Thyroid gland (tissue), 4 donors: ENCODE measurements around the gene EML1. TPM values are rescaled to one million over a fixed set of nuclear protein-coding genes. Genes with fewer than 3 reads are reported as not detected.

Experiments used
- DNase-seq, 2 donors: peaks; one replicate each; pipeline ENCODE4 v3.0.0-alpha.2; 2019
- H3K27ac ChIP-seq, 3 donors: fragments of 200-600 bp; sonication (generic); 1 replicate in 2 of 3; 2 replicates in 1 of 3; pipeline ENCODE4 v1.5.1; 2016 to 2019; ENCODE audit warnings: mild to moderate bottlenecking in 1 of 3, moderate library complexity in 1 of 3
- H3K27me3 ChIP-seq: fragments of 200-600 bp; sonication (generic); one replicate; pipeline ENCODE4 v1.5.1; 2019
- H3K36me3 ChIP-seq, 2 donors: fragments of 200-600 bp; sonication (generic); one replicate each; pipeline ENCODE4 v1.5.1; 2016 to 2019
- H3K4me1 ChIP-seq, 2 donors: fragments of 200-600 bp; sonication (generic); one replicate each; pipeline ENCODE4 v1.5.1; 2017 to 2019
- H3K4me3 ChIP-seq, 3 donors: fragments of 200-600 bp; sonication (generic); replicated peaks in 1 of 3; 1 replicate in 2 of 3; 2 replicates in 1 of 3; pipeline ENCODE4 v1.5.1; 2016; ENCODE audit warnings: mild to moderate bottlenecking in 1 of 3
- H3K9me3 ChIP-seq: fragments of 200-600 bp; sonication (generic); one replicate; pipeline ENCODE4 v1.5.1; 2017
- POLR2A ChIP-seq, 2 donors: fragments of 450-650 bp; IDR thresholded peaks; one replicate each; pipeline ENCODE4 v1.6.1; 2017; ENCODE audit warnings: antibody characterized with exemption in 2 of 2, mild to moderate bottlenecking in 2 of 2, moderate library complexity in 1 of 2
- WGBS, 2 donors: methylation state at CpG; one replicate each; pipeline ENCODE4 v1.1.5; 2017; 5-methylcytosine and 5-hydroxymethylcytosine counted together
- intact Hi-C: fragments of 100-400 bp; cut with DNase I; formaldehyde crosslinking; loops from one replicate; pipeline ENCODE4 v1.15.1; 2023
- total RNA-seq, 4 donors: library from RNA; depleted of rRNA; stranded (reverse); fragments of >200 nt; gene quantifications; one replicate each; pipeline ENCODE4 v1.2.3, GENCODE V29; 2016
- TF ChIP-seq, protein P1 (sequence below), 6 experiments: fragments of 200-600 bp in 3 of 6; fragments of 450-650 bp in 3 of 6; sonication (generic) in 3 of 6; IDR thresholded peaks; one replicate each; pipeline ENCODE4 v1.5.1; 2016 to 2019; ENCODE audit warnings: antibody characterized with exemption in 6 of 6, mild to moderate bottlenecking in 2 of 6, inconsistent platforms in 1 of 6, moderate library complexity in 1 of 6

Gene EML1
- total RNA-seq, 4 donors from 2014 or later = 24.2 to 58.7 (median 37.9) TPM

DNA sequence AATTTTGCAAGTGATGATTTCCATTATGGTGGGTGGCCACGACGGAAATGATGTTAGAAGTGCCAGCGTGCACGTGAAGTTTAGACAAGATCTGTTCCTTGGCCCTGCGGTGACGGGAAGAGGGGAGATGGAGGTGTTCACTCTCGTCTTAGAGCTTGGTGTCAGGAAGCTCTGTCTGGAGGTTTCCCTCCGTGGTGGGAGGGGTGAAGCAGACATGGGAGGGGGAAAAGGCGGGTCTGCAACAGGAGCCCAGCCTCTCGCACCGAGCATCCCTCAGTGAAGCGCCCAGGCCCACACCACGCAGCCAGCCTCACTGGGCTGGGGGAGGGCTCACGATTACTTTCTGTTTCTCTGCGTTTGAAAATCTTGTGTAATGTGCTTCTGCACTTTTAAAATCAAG is 26.3 kb downstream of the EML1 start:
- WGBS, 2 donors = 69 to 74% methylated on average over 15 of the region's 15 CpGs
- Histone ChIP-seq H3K27me3 (no peaks in the 10 kb centered on the region), H3K9me3 (no peaks in the 10 kb centered on the region), H3K4me1 (peaks cover 29 to 53% of the 10 kb centered on the region in 2 donors), H3K27ac (no peak overlapping the region), H3K4me3 (no peak overlapping the region), H3K36me3 (no peaks in the 10 kb centered on the region)
- no peak for DNase-seq
- TF ChIP-seq POLR2A (IDR thresholded peaks at IDR 0.05) = no peak
- TF ChIP-seq, protein P1, sequence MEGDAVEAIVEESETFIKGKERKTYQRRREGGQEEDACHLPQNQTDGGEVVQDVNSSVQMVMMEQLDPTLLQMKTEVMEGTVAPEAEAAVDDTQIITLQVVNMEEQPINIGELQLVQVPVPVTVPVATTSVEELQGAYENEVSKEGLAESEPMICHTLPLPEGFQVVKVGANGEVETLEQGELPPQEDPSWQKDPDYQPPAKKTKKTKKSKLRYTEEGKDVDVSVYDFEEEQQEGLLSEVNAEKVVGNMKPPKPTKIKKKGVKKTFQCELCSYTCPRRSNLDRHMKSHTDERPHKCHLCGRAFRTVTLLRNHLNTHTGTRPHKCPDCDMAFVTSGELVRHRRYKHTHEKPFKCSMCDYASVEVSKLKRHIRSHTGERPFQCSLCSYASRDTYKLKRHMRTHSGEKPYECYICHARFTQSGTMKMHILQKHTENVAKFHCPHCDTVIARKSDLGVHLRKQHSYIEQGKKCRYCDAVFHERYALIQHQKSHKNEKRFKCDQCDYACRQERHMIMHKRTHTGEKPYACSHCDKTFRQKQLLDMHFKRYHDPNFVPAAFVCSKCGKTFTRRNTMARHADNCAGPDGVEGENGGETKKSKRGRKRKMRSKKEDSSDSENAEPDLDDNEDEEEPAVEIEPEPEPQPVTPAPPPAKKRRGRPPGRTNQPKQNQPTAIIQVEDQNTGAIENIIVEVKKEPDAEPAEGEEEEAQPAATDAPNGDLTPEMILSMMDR (IDR thresholded peaks at IDR 0.05) = no peak
- intact Hi-C loops = no loop called here

DNA sequence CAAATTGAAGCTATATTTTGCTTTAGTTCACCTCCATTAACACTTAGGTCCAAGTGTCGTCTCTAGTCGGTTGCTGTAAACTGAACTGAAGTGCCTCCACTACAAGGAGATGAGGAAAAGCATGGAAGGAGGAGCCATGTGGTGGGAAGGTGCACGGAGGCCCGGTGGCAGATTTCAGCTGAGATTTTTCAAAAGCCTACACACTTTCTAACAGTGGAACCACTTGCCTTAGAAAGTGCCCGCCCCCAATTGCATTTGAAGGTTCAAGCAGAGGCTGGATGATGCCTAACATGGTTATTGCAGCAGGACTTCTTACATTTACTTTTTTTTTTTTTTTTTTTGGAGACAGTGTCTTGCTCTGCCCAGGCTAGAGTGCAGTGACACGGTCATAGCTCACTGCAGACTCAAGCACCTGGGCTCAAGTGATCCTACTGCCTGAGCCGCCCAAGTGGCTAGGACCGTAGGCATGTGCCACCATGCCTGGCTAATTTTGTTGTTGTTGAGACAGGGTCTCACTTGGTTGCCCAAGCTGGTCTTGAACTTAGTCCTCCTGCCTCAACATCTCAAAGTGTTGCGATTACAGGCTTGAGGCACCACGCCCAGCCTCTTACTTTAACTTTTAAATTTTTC is 27.6 kb downstream of the EML1 start:
- TF ChIP-seq, protein P1 (IDR thresholded peaks at IDR 0.05) = no peak
- no peak for TF ChIP-seq POLR2A (IDR thresholded peaks at IDR 0.05)
- 34 to 35% methylated on average over 10 of the region's 10 CpGs for WGBS, 2 donors
- intact Hi-C loops = no loop called here
- H3K27ac ChIP-seq = peak overlapping the region; percentile 40 to 60 (median 54)
- no peaks in the 10 kb centered on the region for H3K36me3 ChIP-seq
- peak; percentile 95 to 96 for DNase-seq
- H3K4me1 ChIP-seq = peaks cover 25 to 46% of the 10 kb centered on the region in 2 donors
- H3K27me3 ChIP-seq = no peaks in the 10 kb centered on the region
- no peak overlapping the region for H3K4me3 ChIP-seq
- no peaks in the 10 kb centered on the region for H3K9me3 ChIP-seq

DNA sequence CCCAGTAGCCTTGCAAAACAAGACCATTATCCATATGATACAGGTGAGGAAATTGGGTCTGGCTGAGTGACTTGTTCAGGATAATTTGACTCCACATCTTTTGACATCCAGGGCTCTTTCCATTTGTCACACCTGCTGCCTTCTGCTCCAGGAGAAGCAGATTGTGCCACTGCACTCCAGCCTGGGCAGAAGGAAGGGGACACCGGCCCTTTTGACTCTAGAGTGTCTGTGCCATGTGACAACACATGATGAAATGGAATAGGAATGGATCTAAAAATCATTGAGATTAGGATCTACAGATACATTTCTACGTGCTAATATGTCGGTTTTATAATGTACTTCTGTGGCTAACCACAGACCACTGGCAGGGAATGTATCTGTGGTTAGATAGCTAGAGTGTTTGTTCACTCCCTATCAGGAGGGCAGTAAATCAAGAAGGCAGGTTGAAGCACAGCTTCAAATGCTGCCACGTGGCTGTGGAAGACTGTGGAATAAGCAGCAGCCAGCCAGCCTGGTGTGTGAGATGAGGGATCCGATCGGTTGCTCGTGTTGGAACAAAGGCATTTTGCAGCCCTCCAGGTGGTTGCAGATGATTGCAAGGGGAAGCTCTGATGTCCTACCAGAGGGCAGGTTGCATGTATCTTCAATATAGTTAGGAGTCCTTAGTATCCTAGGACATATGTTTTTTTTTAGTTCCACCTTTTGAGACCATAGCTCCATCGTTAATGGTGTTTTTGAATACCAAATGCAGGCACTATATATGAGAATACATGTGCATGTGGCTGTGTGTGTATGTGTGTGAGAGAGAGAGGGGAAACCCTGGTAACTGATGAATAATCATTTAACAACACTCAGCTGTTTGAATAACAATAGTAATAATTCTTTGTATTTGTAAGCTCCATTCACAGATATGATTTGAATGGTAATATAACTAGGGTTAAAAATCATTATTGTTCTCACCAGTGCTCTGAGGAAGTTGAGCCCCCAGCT is 28.6 kb downstream of the EML1 start:
- Histone ChIP-seq H3K27me3 (no peaks in the 10 kb centered on the region), H3K4me1 (peaks cover 25 to 46% of the 10 kb centered on the region in 2 donors), H3K9me3 (no peaks in the 10 kb centered on the region), H3K27ac (peak overlapping the region; percentile 40 to 60 (median 54)), H3K36me3 (no peaks in the 10 kb centered on the region), H3K4me3 (no peak overlapping the region)
- no peak for TF ChIP-seq POLR2A (IDR thresholded peaks at IDR 0.05)
- TF ChIP-seq, protein P1 (IDR thresholded peaks at IDR 0.05) = no peak
- 47 to 60% methylated on average over 8 of the region's 8 CpGs for WGBS, 2 donors
- intact Hi-C loops = no loop called here
- DNase-seq = peak in 1 of 2 donors; percentile 18

DNA sequence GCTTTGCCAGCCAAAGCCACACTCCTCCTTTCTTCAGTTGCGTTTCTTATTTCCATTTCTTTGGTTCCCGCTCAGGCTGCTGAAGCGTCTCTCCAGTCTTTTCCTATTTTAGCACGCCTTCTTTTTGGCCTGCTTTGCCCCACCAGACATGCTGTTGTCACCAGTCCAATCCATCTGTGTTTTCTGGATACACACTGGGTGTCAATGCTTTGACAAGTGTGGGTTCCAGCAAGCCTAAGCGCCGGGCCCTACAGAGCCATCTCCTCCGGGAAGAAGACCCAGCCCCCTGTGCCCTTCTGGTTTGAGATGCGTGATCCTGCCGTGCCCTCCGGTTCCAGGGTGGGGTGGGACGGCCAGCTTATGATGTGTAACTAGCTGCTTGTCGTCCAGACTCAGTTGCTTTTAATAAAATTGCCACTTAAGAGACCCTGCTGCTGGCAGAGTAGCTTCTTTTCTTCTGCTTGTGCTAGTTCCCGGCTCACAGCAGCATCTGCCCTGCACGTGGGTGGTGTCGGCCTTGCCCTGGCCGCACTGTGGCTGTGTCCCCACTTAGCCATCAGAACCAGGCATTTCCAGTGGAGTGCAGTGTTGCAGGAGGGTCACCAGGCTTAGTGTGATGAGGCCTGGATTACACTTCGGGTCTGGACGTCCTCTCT is 29.7 kb downstream of the EML1 start:
- Histone ChIP-seq H3K4me3 (no peak overlapping the region), H3K9me3 (no peaks in the 10 kb centered on the region), H3K27me3 (no peaks in the 10 kb centered on the region), H3K36me3 (no peaks in the 10 kb centered on the region), H3K4me1 (peaks cover 25 to 39% of the 10 kb centered on the region in 2 donors), H3K27ac (no peak overlapping the region)
- TF ChIP-seq POLR2A (IDR thresholded peaks at IDR 0.05) = no peak
- TF ChIP-seq, protein P1 (IDR thresholded peaks at IDR 0.05) = no peak
- WGBS, 2 donors = 83 to 86% methylated on average over 18 of the region's 18 CpGs
- DNase-seq = no peak
- intact Hi-C loops = no loop called here
